GM12878 (cell line): Measurements from ENCODE around the gene KHDRBS1. TPM values are rescaled to one million over a fixed set of nuclear protein-coding genes. Genes with fewer than 3 reads are reported as not detected.

Experiments
- ATAC-seq: fragments of 200-7000 bp; cut with Tn5 transposase; 3 replicates; pipeline ENCODE4 v1.9.1; 2020; ENCODE audit warnings: mild to moderate bottlenecking, moderate library complexity
- BruUV-seq: library from RNA; stranded (reverse); fragments of 400-500 nt; replicated peaks from 2 replicates; lab custom pipeline; 2021; lab: Mats Ljungman, UMichigan
- CTCF ChIA-PET: fragments of 300-600 bp; sonication (Branson Sonifier 250); formaldehyde crosslinking; extraction: SDS; loops from one replicate; lab custom pipeline; 2021; ENCODE audit warnings: inconsistent platforms; lab: Yijun Ruan, JAX
- POLR2A ChIA-PET: fragments of 350-600 bp; formaldehyde crosslinking; extraction: SDS; loops from one replicate; lab custom pipeline; 2021; ENCODE audit warnings: inconsistent platforms; lab: Charles Lee
- RAD21 ChIA-PET: fragments of 300-600 bp; sonication (Branson Sonifier 250); formaldehyde crosslinking; loops from one replicate; lab custom pipeline; 2023; ENCODE audit warnings: antibody characterized with exemption; ENCODE audit not compliant: unreplicated experiment; lab: Charles Lee
- SMC1A ChIA-PET: fragments of 300-600 bp; sonication (Branson Sonifier 250); formaldehyde crosslinking; loops from one replicate; lab custom pipeline; 2023; ENCODE audit not compliant: unreplicated experiment, uncharacterized antibody; lab: Charles Lee
- DNase-seq: peaks from one replicate; pipeline ENCODE4 v3.0.0-alpha.2; 2011; ENCODE audit warnings: low read depth, low spot score
- FAIRE-seq: peaks from 3 replicates; lab custom pipeline; 2011; peaks lifted over from hg19 to GRCh38; lab: Jason Lieb, UNC
- H2AFZ ChIP-seq: 2 replicates; pipeline ENCODE4 v1.6.0; 2011; ENCODE audit warnings: low read depth, low read length, control low read depth; ENCODE audit not compliant: control insufficient read depth
- H3K27ac ChIP-seq: 2 replicates; pipeline ENCODE4 v1.5.1; 2011; ENCODE audit warnings: control low read depth; ENCODE audit not compliant: control insufficient read depth, insufficient read depth
- H3K27me3 ChIP-seq, 2 experiments: replicated peaks in 1 of 2; 2 replicates each; pipeline versions ENCODE4 v1.6.0 to v1.6.1; 2011; ENCODE audit warnings: low read length in 1 of 2; ENCODE audit not compliant: control insufficient read depth in 2 of 2, insufficient read depth in 2 of 2
- H3K36me3 ChIP-seq, 2 experiments: 2 replicates each; pipeline ENCODE4 v1.5.1; 2011; ENCODE audit warnings: low read length in 1 of 2; ENCODE audit not compliant: control insufficient read depth in 2 of 2, insufficient read depth in 2 of 2
- H3K4me1 ChIP-seq: 2 replicates; pipeline ENCODE4 v1.6.1; 2011; ENCODE audit warnings: mild to moderate bottlenecking, low read length, moderate library complexity, mixed read lengths; ENCODE audit not compliant: control insufficient read depth, insufficient read depth
- H3K4me2 ChIP-seq: 2 replicates; pipeline ENCODE4 v1.6.0; 2011; ENCODE audit warnings: control low read depth; ENCODE audit not compliant: control insufficient read depth, insufficient read depth
- H3K4me3 ChIP-seq: fragments of 200-600 bp; sonication (generic); 2 replicates; pipeline ENCODE4 v1.5.1; 2016
- H3K79me2 ChIP-seq: 2 replicates; pipeline ENCODE4 v1.6.0; 2011; ENCODE audit warnings: low read length; ENCODE audit not compliant: control insufficient read depth, insufficient read depth
- H3K9ac ChIP-seq: 2 replicates; pipeline ENCODE4 v1.8.0; 2011; ENCODE audit warnings: low read length, control low read depth, mixed read lengths; ENCODE audit not compliant: control insufficient read depth, insufficient read depth
- H3K9me3 ChIP-seq: replicated peaks from 3 replicates; pipeline ENCODE4 v1.5.1; 2011; ENCODE audit warnings: mild to moderate bottlenecking, low read length; ENCODE audit not compliant: control insufficient read depth, insufficient read depth
- H4K20me1 ChIP-seq: 2 replicates; pipeline ENCODE4 v1.6.0; 2011; ENCODE audit not compliant: control insufficient read depth, insufficient read depth
- BCL11A ChIP-seq: IDR thresholded peaks from 2 replicates; pipeline ENCODE4 v1.6.1; 2011; ENCODE audit warnings: low read depth, low read length
- CREB1 ChIP-seq: IDR thresholded peaks from 2 replicates; pipeline ENCODE4 v1.6.1; 2012; ENCODE audit warnings: low read depth, mild to moderate bottlenecking, inconsistent platforms
- EED ChIP-seq: sonication (generic); IDR thresholded peaks from 2 replicates; pipeline ENCODE4 v1.6.1; 2016; ENCODE audit warnings: antibody characterized with exemption, low read depth
- FOS ChIP-seq: IDR thresholded peaks from 3 replicates; pipeline ENCODE4 v1.6.1; 2011; ENCODE audit warnings: borderline replicate concordance; ENCODE audit not compliant: insufficient read length; ENCODE audit errors: extremely low read depth
- HDAC2 ChIP-seq: fragments of 200-600 bp; sonication (generic); IDR thresholded peaks from 2 replicates; pipeline ENCODE4 v1.6.1; 2017
- IRF4 ChIP-seq: IDR thresholded peaks from 2 replicates; pipeline ENCODE4 v1.6.1; 2011; ENCODE audit warnings: low read depth, low read length
- NBN ChIP-seq: fragments of 450-650 bp; IDR thresholded peaks from 2 replicates; pipeline ENCODE4 v1.6.1; 2016
- POLR2AphosphoS2 ChIP-seq: IDR thresholded peaks from 2 replicates; pipeline ENCODE4 v1.6.1; 2011; ENCODE audit warnings: low read depth, mild to moderate bottlenecking, low read length, improper control_type of control experiment, moderate library complexity
- SIX5 ChIP-seq: IDR thresholded peaks from 2 replicates; pipeline ENCODE4 v1.6.1; 2011; ENCODE audit warnings: mild to moderate bottlenecking, low read depth, low read length, moderate library complexity; ENCODE audit not compliant: severe bottlenecking
- SMAD5 ChIP-seq: IDR thresholded peaks from 2 replicates; pipeline ENCODE4 v1.6.1; 2016; ENCODE audit warnings: antibody characterized with exemption, low read depth
- SREBF2 ChIP-seq: IDR thresholded peaks from 2 replicates; pipeline ENCODE4 v1.6.1; 2012; ENCODE audit warnings: mild to moderate bottlenecking, low read length
- STAT3 ChIP-seq: IDR thresholded peaks from 2 replicates; pipeline ENCODE4 v1.6.1; 2011; ENCODE audit warnings: low read depth, low read length, improper control_type of control experiment
- TAF1 ChIP-seq: IDR thresholded peaks from 2 replicates; pipeline ENCODE4 v1.6.1; 2011; ENCODE audit warnings: mild to moderate bottlenecking, low read depth, low read length, borderline replicate concordance
- TCF3 ChIP-seq: IDR thresholded peaks from 2 replicates; pipeline ENCODE4 v1.6.1; 2012; ENCODE audit warnings: low read depth, mild to moderate bottlenecking, low read length, borderline replicate concordance; ENCODE audit not compliant: insufficient read depth
- ZZZ3 ChIP-seq: IDR thresholded peaks from 2 replicates; pipeline ENCODE4 v1.6.1; 2011; ENCODE audit warnings: low read depth; ENCODE audit not compliant: control insufficient read depth, insufficient read length
- WGBS: methylation state at CpG from one replicate; pipeline ENCODE4 v1.1.6; 2016; ENCODE audit warnings: low lambda C conversion rate; ENCODE audit not compliant: insufficient replicate concordance, insufficient coverage; ENCODE audit errors: missing lambda C conversion rate; 5-methylcytosine and 5-hydroxymethylcytosine counted together
- in situ Hi-C: fragments of 300-500 bp; cut with MboI; formaldehyde crosslinking; loops from 9 replicates; pipeline ENCODE4 v1.14.3; 2018; ENCODE audit warnings: mixed read lengths
- intact Hi-C: fragments of 100-400 bp; cut with micrococcal nuclease; formaldehyde crosslinking; loops from one replicate; pipeline ENCODE4 v1.14.2; 2022; ENCODE audit not compliant: unreplicated experiment
- polyA plus RNA-seq, 11 experiments: library from polyadenylated mRNA; depleted of rRNA in 4 of 11; unstranded in 6 of 11; stranded (reverse) in 5 of 11; fragments of >200 nt; fragmentation: Nextera tagmentation in 4 of 11; fragmentation: Illumina TruSeq in 1 of 11; extraction: Ambion mirVana in 4 of 11; extraction: Trizol in 1 of 11; gene quantifications; 1 replicate in 1 of 11; 2 replicates in 10 of 11; pipeline versions ENCODE4 v1.2.1 to v1.2.3, GENCODE V29; 2011 to 2016; ENCODE audit warnings: inconsistent platforms in 2 of 11, missing spikeins in 2 of 11, low read depth in 1 of 11
- total RNA-seq, 4 experiments: library from RNA; depleted of rRNA in 3 of 4; stranded (reverse); fragments of >200 nt in 3 of 4; fragmentation: Illumina TruSeq in 1 of 4; extraction: Trizol in 1 of 4; gene quantifications; 2 replicates each; pipeline versions ENCODE4 v1.2.1 to v1.2.3, GENCODE V29; 2013 to 2021
- TF ChIP-seq, protein P1 (sequence below): fragments of 450-650 bp; formaldehyde crosslinking; IDR thresholded peaks from 2 replicates; pipeline ENCODE4 v1.4.0; 2022; ENCODE audit warnings: mild to moderate bottlenecking, moderate library complexity
- TF ChIP-seq, protein P2 (sequence below): IDR thresholded peaks from 2 replicates; pipeline ENCODE4 v1.6.1; 2011; ENCODE audit warnings: borderline replicate concordance, low read depth, mild to moderate bottlenecking, moderate library complexity, low read length; ENCODE audit not compliant: insufficient read depth, poor library complexity, severe bottlenecking

The KHDRBS1 gene
- total and polyA plus RNA-seq, 10 of the 15 experiments (the other 5 are each of a cell fraction or from before 2014, with no cell fraction given), result 42.5 to 204 (median 96.0) TPM

DNA sequence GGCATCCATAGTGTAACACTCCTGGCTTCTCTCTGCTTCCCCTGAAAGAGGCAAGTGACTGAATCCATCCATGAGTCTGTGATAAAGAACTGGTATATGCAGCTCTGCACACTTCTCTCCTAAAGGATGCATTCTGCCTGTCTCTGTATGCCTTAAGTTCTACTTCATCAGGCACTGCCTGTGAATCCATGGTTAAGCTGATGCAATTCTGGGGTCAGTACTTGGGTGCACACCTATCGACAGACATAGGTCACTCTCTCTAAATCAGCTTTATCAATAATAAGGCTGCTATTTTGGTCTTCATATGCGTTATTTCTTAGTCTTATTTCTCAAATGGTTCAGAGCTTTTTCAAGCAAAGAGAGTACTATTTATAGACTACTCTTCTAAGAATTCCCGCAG lies 42.8 kb upstream of the KHDRBS1 start:
- no peak overlapping the region for H3K4me2 ChIP-seq
- no peaks in the 10 kb centered on the region for H4K20me1 ChIP-seq
- FAIRE-seq, result no peak
- no peaks in the 10 kb centered on the region for H3K27me3 ChIP-seq
- ChIA-PET RAD21 (interaction anchor here (0.6 to 1.4 kb wide), 3 partner anchors 9 to 92 kb away, joined by 3 to 4 read pairs (median 4); no protein-coding TSS in a partner anchor), SMC1A (interaction anchor here (0.5 to 2.7 kb wide), 7 partner anchors 10 to 92 kb away, joined by 3 to 11 read pairs (median 3); no protein-coding TSS in a partner anchor), POLR2A (interaction anchor here (0.6 to 1.3 kb wide), 4 partner anchors 17 to 74 kb away, joined by 3 to 4 read pairs (median 3); partner anchors contain the start of gene PTP4A2), CTCF (interaction anchor here (1.3 to 2.8 kb wide), 6 partner anchors 9 to 92 kb away, joined by 3 to 13 read pairs (median 4); no protein-coding TSS in a partner anchor)
- no peaks in the 10 kb centered on the region for H3K36me3 ChIP-seq
- intact Hi-C loops, result no loop called here
- H3K4me1 ChIP-seq, result no peaks in the 10 kb centered on the region
- ATAC-seq, result no peak
- no peak for TF ChIP-seq SIX5
- TF ChIP-seq FOS, result no peak
- TF ChIP-seq EED, result no peak
- TF ChIP-seq, protein P1, sequence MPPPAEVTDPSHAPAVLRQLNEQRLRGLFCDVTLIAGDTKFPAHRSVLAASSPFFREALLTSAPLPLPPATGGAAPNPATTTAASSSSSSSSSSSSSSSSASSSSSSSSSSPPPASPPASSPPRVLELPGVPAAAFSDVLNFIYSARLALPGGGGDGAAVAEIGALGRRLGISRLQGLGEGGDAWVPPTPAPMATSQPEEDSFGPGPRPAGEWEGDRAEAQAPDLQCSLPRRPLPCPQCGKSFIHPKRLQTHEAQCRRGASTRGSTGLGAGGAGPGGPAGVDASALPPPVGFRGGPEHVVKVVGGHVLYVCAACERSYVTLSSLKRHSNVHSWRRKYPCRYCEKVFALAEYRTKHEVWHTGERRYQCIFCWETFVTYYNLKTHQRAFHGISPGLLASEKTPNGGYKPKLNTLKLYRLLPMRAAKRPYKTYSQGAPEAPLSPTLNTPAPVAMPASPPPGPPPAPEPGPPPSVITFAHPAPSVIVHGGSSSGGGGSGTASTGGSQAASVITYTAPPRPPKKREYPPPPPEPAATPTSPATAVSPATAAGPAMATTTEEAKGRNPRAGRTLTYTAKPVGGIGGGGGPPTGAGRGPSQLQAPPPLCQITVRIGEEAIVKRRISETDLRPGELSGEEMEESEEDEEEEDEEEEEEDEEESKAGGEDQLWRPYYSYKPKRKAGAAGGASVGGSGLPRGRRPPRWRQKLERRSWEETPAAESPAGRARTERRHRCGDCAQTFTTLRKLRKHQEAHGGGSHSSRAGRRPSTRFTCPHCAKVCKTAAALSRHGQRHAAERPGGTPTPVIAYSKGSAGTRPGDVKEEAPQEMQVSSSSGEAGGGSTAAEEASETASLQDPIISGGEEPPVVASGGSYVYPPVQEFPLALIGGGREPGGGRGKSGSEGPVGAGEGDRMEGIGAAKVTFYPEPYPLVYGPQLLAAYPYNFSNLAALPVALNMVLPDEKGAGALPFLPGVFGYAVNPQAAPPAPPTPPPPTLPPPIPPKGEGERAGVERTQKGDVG, result no peak
- TF ChIP-seq BCL11A, result no peak
- no peak for TF ChIP-seq NBN
- TF ChIP-seq SREBF2, result no peak
- TF ChIP-seq SMAD5, result no peak
- no peak for TF ChIP-seq ZZZ3
- no peak for TF ChIP-seq TCF3
- no peak for TF ChIP-seq HDAC2
- no peak for TF ChIP-seq TAF1
- no peak for TF ChIP-seq CREB1
- no peak for TF ChIP-seq STAT3
- TF ChIP-seq, protein P2, sequence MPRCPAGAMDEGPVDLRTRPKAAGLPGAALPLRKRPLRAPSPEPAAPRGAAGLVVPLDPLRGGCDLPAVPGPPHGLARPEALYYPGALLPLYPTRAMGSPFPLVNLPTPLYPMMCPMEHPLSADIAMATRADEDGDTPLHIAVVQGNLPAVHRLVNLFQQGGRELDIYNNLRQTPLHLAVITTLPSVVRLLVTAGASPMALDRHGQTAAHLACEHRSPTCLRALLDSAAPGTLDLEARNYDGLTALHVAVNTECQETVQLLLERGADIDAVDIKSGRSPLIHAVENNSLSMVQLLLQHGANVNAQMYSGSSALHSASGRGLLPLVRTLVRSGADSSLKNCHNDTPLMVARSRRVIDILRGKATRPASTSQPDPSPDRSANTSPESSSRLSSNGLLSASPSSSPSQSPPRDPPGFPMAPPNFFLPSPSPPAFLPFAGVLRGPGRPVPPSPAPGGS, result no peak
- TF ChIP-seq IRF4, result no peak
- TF ChIP-seq POLR2AphosphoS2, result no peak
- H3K9ac ChIP-seq, result no peak overlapping the region
- in situ Hi-C loops, result no loop called here
- H2AFZ ChIP-seq, result no peak overlapping the region
- no TSS peak for BruUV-seq
- no peak overlapping the region for H3K4me3 ChIP-seq
- WGBS, result 51% methylated on average over 3 of the region's 3 CpGs
- H3K27ac ChIP-seq, result no peak overlapping the region
- DNase-seq, result no peak
- no peaks in the 10 kb centered on the region for H3K9me3 ChIP-seq
- no peaks in the 10 kb centered on the region for H3K79me2 ChIP-seq
